Measurements from ENCODE around the gene PIGP. TPM values are rescaled to one million over a fixed set of nuclear protein-coding genes. Genes with fewer than 3 reads are reported as not detected.

The PIGP gene
- total and polyA plus RNA-seq, 2 donors (not counting 3 experiments of a cell fraction or from before 2014, with no cell fraction given) = 11.4 to 18.9 TPM

- Histone ChIP-seq H3K9me1 (replicated peaks; ENCODE audit: control insufficient read depth, extremely low read depth, insufficient read depth, low read length) (no peaks in the 10 kb centered on the region), H3K9me3 (replicated peaks; ENCODE audit: control insufficient read depth, insufficient read depth, low read length) (no peaks in the 10 kb centered on the region), H4K20me1 (replicated peaks; ENCODE audit: control insufficient read depth, extremely low read depth, insufficient read depth, low read length) (peaks cover 5% of the 10 kb centered on the region), H3K4me2 (ENCODE audit: insufficient read depth, low read length) (no peak overlapping the region), H3K27ac (ENCODE audit: insufficient read depth, low read depth, low read length) (no peak overlapping the region), H3K9ac (replicated peaks; ENCODE audit: extremely low read depth, insufficient read depth, low read length) (no peak overlapping the region), H3K4me1 (ENCODE audit: control insufficient read depth, extremely low read depth, insufficient read depth, low read length) (no peaks in the 10 kb centered on the region), H3K4me3 (replicated peaks in 1 of 3; ENCODE audit: insufficient read depth in 1 of 3, low read depth in 1 of 3, low read length in 3 of 3) (no peak overlapping the region), H3K79me2 (ENCODE audit: control insufficient read depth, insufficient read depth, low read length) (peaks cover 47% of the 10 kb centered on the region), H2AFZ (ENCODE audit: low read depth, low read length) (no peak overlapping the region), H3K27me3 (ENCODE audit: control insufficient read depth in 2 of 2, insufficient read depth in 2 of 2, low read length in 2 of 2) (no peaks in the 10 kb centered on the region), H3K36me3 (ENCODE audit: control insufficient read depth in 2 of 2, extremely low read depth in 1 of 2, insufficient read depth in 2 of 2, low read length in 2 of 2) (no peaks in the 10 kb centered on the region)
- no peak for TF ChIP-seq POLR2A (IDR thresholded peaks at IDR 0.05; ENCODE audit: low read depth, low read length)
- TF ChIP-seq, protein P1, sequence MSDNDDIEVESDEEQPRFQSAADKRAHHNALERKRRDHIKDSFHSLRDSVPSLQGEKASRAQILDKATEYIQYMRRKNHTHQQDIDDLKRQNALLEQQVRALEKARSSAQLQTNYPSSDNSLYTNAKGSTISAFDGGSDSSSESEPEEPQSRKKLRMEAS (IDR thresholded peaks at IDR 0.05; ENCODE audit: insufficient read depth, insufficient read length) = no peak
- TF ChIP-seq GATA2 (IDR thresholded peaks at IDR 0.05; ENCODE audit: insufficient read depth, insufficient read length, low read depth, low read length) = no peak
- TF ChIP-seq POLR2AphosphoS5 (IDR thresholded peaks at IDR 0.05; ENCODE audit: insufficient read depth, low read depth, low read length) = no peak
- TF ChIP-seq JUN (IDR thresholded peaks at IDR 0.05; ENCODE audit: borderline replicate concordance, insufficient read depth, insufficient read length, low read depth) = no peak
- no peak for TF ChIP-seq CTCF (IDR thresholded peaks at IDR 0.05; ENCODE audit: extremely low read depth in 1 of 2, insufficient read depth in 1 of 2, low read depth in 1 of 2, low read length in 2 of 2)
- TF ChIP-seq EZH2 (IDR thresholded peaks at IDR 0.05; ENCODE audit: borderline replicate concordance, low read depth, low read length, severe bottlenecking) = no peak
- no peak for TF ChIP-seq MYC (IDR thresholded peaks at IDR 0.05; ENCODE audit: low read depth, low read length)
- no peak for TF ChIP-seq FOS (IDR thresholded peaks at IDR 0.05; ENCODE audit: borderline replicate concordance, insufficient read depth, low read length)
- dilution Hi-C loops (cut with MboI; ENCODE audit: extremely low pct_ligation_motif_present, low sequenced_read_pairs) = no loop called here
- DNase-seq (ENCODE audit: low read depth, low spot score) (no peak), FAIRE-seq (no peak)
- intact Hi-C loops (cut with micrococcal nuclease) = no loop called here
- ChIA-PET CTCF (interaction anchor here (1.0 to 1.4 kb wide), 3 partner anchors 13 to 111 kb away, joined by 3 read pairs; no protein-coding TSS in a partner anchor), POLR2A (no interaction called here)
- no TSS peak for BruUV-seq (replicated peaks)
Measured at GRCh38 chr21:37088186-37088735, 15.4 kb upstream of the PIGP start.

Data from endothelial cell of umbilical vein (primary cell).